ENCODE results near the gene MKNK2.

Gene MKNK2

GRCh38 chr19:2057484-2058469, 6.7 kb upstream of the MKNK2 start:
- no peak for DNase-seq

GRCh38 chr19:2056837-2057192, 5.8 kb upstream of the MKNK2 start:
- no peak for DNase-seq

- DNase-seq: no peak
Observed at GRCh38 chr19:2055931-2056836, 5.1 kb upstream of the MKNK2 start.

- no peak for DNase-seq
Observed at GRCh38 chr19:2054763-2055162, 3.7 kb upstream of the MKNK2 start.

GRCh38 chr19:2053601-2054389, 2.8 kb upstream of the MKNK2 start:
- DNase-seq: no peak

- DNase-seq: no peak
Observed at GRCh38 chr19:2051773-2052704, 995 bp upstream of the MKNK2 start.

- peak in 1 of 2 experiments; percentile 35 for DNase-seq
Observed at GRCh38 chr19:2050349-2050990, 574 bp downstream of the MKNK2 start.

- peak in 1 of 2 experiments; percentile 44 for DNase-seq
Observed at GRCh38 chr19:2049741-2050348, 1.2 kb downstream of the MKNK2 start.

- DNase-seq: no peak
Observed at GRCh38 chr19:2048959-2049740, 1.9 kb downstream of the MKNK2 start.

- DNase-seq: no peak
Observed at GRCh38 chr19:2048104-2048958, 2.7 kb downstream of the MKNK2 start.

GRCh38 chr19:2047449-2048103, 3.5 kb downstream of the MKNK2 start:
- DNase-seq: no peak

- DNase-seq: no peak
Observed at GRCh38 chr19:2047076-2047448, 4.0 kb downstream of the MKNK2 start.

- DNase-seq: no peak
Observed at GRCh38 chr19:2046046-2046907, 4.8 kb downstream of the MKNK2 start.

- DNase-seq: no peak
Observed at GRCh38 chr19:2045501-2046045, 5.5 kb downstream of the MKNK2 start.

- DNase-seq: no peak
Observed at GRCh38 chr19:2044709-2045500, 6.1 kb downstream of the MKNK2 start.
